HG03432 (cell line): ENCODE data around the gene SPATA46.
"Not testable (repeated sequence)": the region's sequence is repeated elsewhere in the genome, so short reads cannot be mapped to it uniquely, and the experiment has no call there.

Experiments
- ATAC-seq: cut with Tn5 transposase; IDR thresholded peaks from one replicate; pipeline ENCODE4 v1.9.1; 2021; ENCODE audit warnings: mild to moderate bottlenecking, moderate library complexity; ENCODE audit not compliant: unreplicated experiment

Gene SPATA46

DNA sequence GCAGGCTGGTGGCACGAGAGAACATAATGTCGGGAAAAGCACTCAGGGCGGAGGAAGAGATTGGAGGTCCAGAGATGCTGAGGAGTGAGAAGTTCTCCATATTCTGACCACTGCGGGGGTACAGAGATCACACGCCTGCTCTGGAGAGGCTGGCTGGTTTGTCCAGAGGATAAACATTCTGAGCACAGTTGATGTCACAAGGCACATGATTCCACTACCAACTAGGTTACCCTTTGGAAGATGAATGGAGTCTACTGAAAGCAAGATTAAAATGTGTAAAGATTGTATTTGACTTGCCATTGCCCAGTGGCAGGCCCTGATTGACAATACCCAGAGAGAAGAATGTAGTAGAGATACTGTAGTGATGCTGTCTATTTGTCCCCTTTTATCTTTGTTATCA lies at the start of gene SPATA46:
TSS of gene SPATA46 (minus strand) at position 164 of the 400 bp plus-strand sequence. CDS start at position 100, 64 bp downstream.
- no peak for ATAC-seq

- ATAC-seq = no peak
Measured at GRCh38 chr1:162422662-162423375, 46.2 kb upstream of the SPATA46 start.

- ATAC-seq = no peak
Measured at GRCh38 chr1:162421258-162422164, 44.9 kb upstream of the SPATA46 start.

- no peak for ATAC-seq
Measured at GRCh38 chr1:162420120-162420519, 43.5 kb upstream of the SPATA46 start.

- ATAC-seq = not testable (repeated sequence)
Measured at GRCh38 chr1:162419450-162419931, 42.8 kb upstream of the SPATA46 start.

- ATAC-seq = not testable (repeated sequence)
Measured at GRCh38 chr1:162418584-162418983, 41.9 kb upstream of the SPATA46 start.

DNA sequence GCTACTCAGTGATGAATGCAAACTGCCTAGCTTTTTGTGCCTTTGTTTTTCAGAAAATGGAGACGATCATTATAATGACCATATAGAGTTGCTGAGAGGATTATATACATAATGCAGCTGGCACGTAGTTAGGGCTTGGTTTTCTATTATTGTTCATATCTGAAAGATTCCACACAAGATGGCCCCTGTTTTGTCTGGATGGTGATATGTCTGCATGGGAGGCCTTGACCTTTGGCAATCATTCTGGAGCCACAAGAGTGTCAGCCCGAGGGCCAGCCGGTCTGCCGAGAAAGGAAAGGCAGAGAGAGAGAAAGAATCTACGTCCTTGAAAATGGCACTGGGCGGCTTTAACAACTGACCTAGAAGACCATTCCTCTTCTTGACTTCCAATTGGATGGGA lies 41.0 kb upstream of the SPATA46 start:
- ATAC-seq = no peak

- no peak for ATAC-seq
Measured at GRCh38 chr1:162416909-162417308, 40.3 kb upstream of the SPATA46 start.

- no peak for ATAC-seq
Measured at GRCh38 chr1:162416215-162416614, 39.6 kb upstream of the SPATA46 start.

DNA sequence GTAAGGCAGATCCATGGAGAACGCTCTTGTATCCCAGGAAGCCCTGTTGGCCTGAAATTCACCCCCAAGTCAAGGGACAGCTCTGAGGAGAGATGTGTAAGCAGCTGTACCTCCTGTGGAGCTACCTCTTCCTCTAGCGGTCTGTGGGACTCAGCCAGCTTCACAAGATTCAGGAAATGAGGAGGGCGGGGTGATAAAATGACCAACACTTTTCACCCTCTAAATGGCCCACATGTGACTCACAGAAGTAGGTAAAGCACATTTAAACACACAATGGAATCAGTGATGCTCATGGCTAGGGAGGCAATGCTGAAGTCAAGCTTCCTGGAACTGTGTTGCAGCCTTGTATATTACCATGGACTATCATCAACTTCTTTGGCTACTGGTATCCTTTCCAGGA lies 35.3 kb upstream of the SPATA46 start, which contains the start of gene SH2D1B:
TSS of gene SH2D1B (minus strand) at position 135 of the 400 bp plus-strand sequence. CDS start at position 15, 120 bp downstream.
- no peak for ATAC-seq

DNA sequence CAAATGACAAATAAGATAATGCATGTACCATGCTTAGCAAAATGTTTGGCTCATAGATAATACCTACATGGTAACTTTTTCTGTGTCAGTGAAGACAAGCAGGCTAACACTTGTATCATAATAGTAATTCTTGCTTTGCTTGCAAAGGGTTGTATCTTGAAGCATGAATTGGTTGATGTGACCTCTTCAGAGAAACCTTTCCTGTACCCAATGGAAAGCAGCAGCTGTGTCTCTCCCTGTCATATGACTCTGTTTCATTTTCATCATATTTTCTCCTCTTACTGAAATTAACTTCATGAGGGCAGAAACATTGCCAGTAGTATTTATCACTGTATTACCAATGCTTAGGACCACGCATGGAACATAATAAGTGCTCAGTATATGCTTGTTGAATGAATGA lies 30.9 kb upstream of the SPATA46 start:
- ATAC-seq = no peak

- no peak for ATAC-seq
Measured at GRCh38 chr1:162406811-162407210, 30.2 kb upstream of the SPATA46 start.

DNA sequence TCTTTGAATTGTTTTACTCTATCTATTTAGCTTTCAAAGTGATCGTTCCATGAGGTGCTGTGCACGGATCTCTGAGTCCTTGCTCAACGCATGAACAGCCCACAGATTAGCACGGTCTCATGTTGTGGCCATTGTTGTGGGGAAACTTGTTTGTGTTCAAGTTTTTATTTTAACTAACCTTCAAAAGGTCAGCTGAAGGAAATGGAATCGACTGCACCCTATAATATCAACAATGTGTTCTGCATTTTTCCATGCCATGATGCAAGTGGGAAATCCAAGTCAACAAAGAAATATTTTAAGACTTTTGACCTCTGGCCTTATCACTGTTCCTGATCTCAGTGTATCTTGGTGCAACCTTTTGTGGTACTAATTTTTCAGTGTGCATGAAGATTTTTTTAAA lies 29.1 kb upstream of the SPATA46 start:
- ATAC-seq = no peak

GRCh38 chr1:162404550-162405160 lies 28.0 kb upstream of the SPATA46 start:
- ATAC-seq = no peak

DNA sequence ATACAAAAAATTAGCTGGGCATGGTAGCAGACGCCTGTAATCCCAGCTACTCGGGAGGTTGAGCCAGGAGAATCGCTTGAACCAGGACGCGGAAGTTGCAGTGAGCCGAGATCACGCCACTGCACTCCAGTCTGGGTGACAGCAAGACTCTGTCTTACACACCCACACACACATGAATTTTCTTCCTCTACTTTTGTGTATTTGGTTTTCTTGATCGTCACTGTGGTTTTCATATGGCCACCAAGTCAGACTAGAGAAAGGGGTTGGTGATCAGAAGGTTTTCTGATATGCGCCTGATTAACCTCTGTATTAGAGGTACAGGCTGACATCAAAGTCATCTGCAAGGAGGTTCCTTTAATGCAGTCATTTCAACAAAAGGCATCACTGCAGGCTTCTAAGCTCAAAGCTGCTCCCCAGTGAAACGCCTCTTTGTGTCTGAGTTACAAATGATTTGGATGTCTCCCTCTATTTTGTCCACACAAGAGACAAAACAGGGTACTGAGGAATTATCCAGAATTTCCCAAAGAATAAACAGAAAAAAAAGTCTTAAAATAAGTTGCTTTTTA lies 24.2 kb upstream of the SPATA46 start:
- ATAC-seq = no peak

- ATAC-seq = no peak
Measured at GRCh38 chr1:162398999-162399580, 22.4 kb upstream of the SPATA46 start.

DNA sequence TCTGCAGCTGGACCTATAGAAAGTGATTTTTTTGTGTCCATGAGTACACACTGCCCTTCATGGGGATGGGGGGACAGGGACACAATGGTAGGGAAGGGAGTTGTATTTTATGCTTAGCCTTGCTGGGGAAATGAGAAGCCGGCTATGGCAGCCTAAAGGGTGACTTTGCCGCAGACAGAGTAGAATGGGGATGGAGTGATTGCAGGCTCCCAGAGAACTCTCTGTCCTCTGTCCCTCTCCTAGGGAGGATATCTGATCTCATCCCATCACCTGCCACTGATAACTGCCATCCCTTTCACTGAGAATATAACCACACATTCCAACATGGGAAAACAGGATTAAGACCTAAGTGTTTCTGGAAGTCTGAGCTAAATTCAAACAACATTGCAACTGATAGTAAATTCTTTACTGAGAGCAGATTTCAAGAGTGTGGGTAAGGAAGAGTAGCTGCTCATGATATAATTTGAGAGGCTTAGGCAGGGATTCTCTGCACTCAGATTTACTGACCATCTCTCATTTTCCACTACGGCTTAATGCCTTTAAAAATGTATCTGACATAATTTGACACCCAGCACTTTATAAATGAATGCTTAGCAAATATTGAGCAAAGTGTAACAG lies 21.4 kb upstream of the SPATA46 start:
- ATAC-seq = no peak

DNA sequence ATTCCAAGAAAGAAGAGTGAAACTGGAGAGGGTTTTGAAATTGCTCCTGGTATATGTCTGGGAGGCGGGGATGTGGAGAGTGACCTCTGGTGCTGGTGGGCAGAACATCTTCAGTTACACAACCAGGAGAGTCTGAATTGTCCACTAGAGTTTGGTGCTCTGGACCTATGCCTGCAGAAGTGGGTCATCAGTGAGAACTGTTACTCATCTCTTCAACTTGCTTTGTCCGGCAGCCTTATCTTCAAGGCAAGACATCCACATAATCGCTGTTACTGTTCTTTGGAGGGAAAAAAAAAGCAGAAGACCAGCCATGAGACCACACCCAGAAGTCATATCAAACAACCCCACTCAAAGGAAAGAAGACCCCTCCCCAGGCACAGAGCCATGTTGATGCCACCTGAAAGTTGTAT lies 20.4 kb upstream of the SPATA46 start:
- no peak for ATAC-seq

GRCh38 chr1:162396201-162396906 lies 19.7 kb upstream of the SPATA46 start:
- no peak for ATAC-seq
